K562 (cell line): ENCODE measurements around the gene VMP1. TPM values are rescaled to one million over a fixed set of nuclear protein-coding genes. Genes with fewer than 3 reads are reported as not detected.
A peak's percentile ranks its signal among the peaks of the same experiment; 100 is the strongest.

ENCODE experiments used
- BHLHE40 ChIP-seq: IDR thresholded peaks from 2 replicates; pipeline ENCODE4 v1.6.1; 2011; ENCODE audit warnings: low read length, improper control_type of control experiment
- CBX8 ChIP-seq: fragments of 200-600 bp; sonication (generic); IDR thresholded peaks from 2 replicates; pipeline ENCODE4 v1.6.1; 2012; ENCODE audit warnings: borderline replicate concordance, mixed run types, low read depth, mild to moderate bottlenecking, moderate library complexity, mixed read lengths, low read length, control low read depth, inconsistent platforms; ENCODE audit not compliant: poor library complexity, severe bottlenecking; ENCODE audit errors: extremely low read depth
- ETV1 ChIP-seq: fragments of 450-650 bp; conservative IDR thresholded peaks from 2 replicates; pipeline ENCODE4 v1.6.1; 2016; ENCODE audit warnings: missing genetic modification characterization, control low read depth, low read depth, missing compliant biosample characterization
- HDAC3 ChIP-seq: fragments of 450-650 bp; IDR thresholded peaks from 2 replicates; pipeline ENCODE4 v1.6.1; 2018; ENCODE audit warnings: borderline replicate concordance, mild to moderate bottlenecking, moderate library complexity; ENCODE audit not compliant: partially characterized antibody
- HNRNPK ChIP-seq: fragments of 200-400 bp; formaldehyde crosslinking; IDR thresholded peaks from one replicate; pipeline ENCODE4 v1.6.1; 2018; ENCODE audit warnings: mild to moderate bottlenecking, low read depth, low read length; ENCODE audit not compliant: poor library complexity, severe bottlenecking
- MTA1 ChIP-seq: fragments of 450-650 bp; IDR thresholded peaks from 2 replicates; pipeline ENCODE4 v1.6.1; 2017; ENCODE audit warnings: borderline replicate concordance
- NR1H2 ChIP-seq: sonication (generic); formaldehyde crosslinking; IDR thresholded peaks from 2 replicates; pipeline ENCODE4 v1.4.0; 2020; ENCODE audit warnings: mild to moderate bottlenecking, missing genetic modification reagents
- PBX2 ChIP-seq, 2 experiments: IDR thresholded peaks in 1 of 2; conservative IDR thresholded peaks in 1 of 2; 2 replicates each; pipeline ENCODE4 v1.6.1; 2016; ENCODE audit warnings: low read depth in 2 of 2, mild to moderate bottlenecking in 1 of 2, missing compliant biosample characterization in 1 of 2, missing genetic modification characterization in 1 of 2, moderate library complexity in 1 of 2
- PHB2 ChIP-seq: fragments of 450-650 bp; IDR thresholded peaks from 2 replicates; pipeline ENCODE4 v1.6.1; 2017; ENCODE audit warnings: low read depth
- PKNOX1 ChIP-seq: fragments of 450-650 bp; IDR thresholded peaks from 2 replicates; pipeline ENCODE4 v1.6.1; 2016
- PML ChIP-seq: IDR thresholded peaks from 2 replicates; pipeline ENCODE4 v1.6.1; 2012; ENCODE audit warnings: low read length, inconsistent platforms
- POLR2AphosphoS5 ChIP-seq: IDR thresholded peaks from 2 replicates; pipeline ENCODE4 v1.6.1; 2011; ENCODE audit warnings: mild to moderate bottlenecking, low read depth, low read length, moderate library complexity; ENCODE audit not compliant: control insufficient read depth, insufficient read depth
- SIX5 ChIP-seq, 2 experiments: IDR thresholded peaks; 2 replicates each; pipeline ENCODE4 v1.6.1; 2011; ENCODE audit warnings: low read length in 2 of 2, borderline replicate concordance in 1 of 2, low read depth in 1 of 2, mild to moderate bottlenecking in 1 of 2, moderate library complexity in 1 of 2; ENCODE audit not compliant: insufficient read depth in 1 of 2
- SMARCA4 ChIP-seq: fragments of 450-650 bp; IDR thresholded peaks from 2 replicates; pipeline ENCODE4 v1.6.1; 2016
- ZNF124 ChIP-seq: sonication (generic); formaldehyde crosslinking; IDR thresholded peaks from 2 replicates; pipeline ENCODE4 v1.8.1; 2022; ENCODE audit warnings: missing genetic modification reagents
- ZNF436 ChIP-seq: fragments of 250-450, 450-650 bp; sonication (Bioruptor Pico); formaldehyde crosslinking; IDR thresholded peaks from 2 replicates; pipeline ENCODE4 v1.7.0; 2020; ENCODE audit warnings: mild to moderate bottlenecking
- ZNF644 ChIP-seq: fragments of 200-800 bp; sonication (Bioruptor generic); IDR thresholded peaks from 2 replicates; pipeline ENCODE4 v1.6.1; 2016; ENCODE audit warnings: low read depth, missing genetic modification characterization, missing compliant biosample characterization
- polyA plus RNA-seq, 8 experiments: library from polyadenylated mRNA; depleted of rRNA in 4 of 8; stranded (reverse) in 5 of 8; unstranded in 3 of 8; fragments of >200 nt; fragmentation: Nextera tagmentation in 2 of 8; fragmentation: Illumina TruSeq in 1 of 8; extraction: Ambion mirVana in 2 of 8; extraction: Trizol in 1 of 8; gene quantifications; 2 replicates each; pipeline versions ENCODE4 v1.2.1 to v1.2.3, GENCODE V29; 2011 to 2014; ENCODE audit warnings: inconsistent platforms in 1 of 8, missing spikeins in 1 of 8
- total RNA-seq, 7 experiments: library from RNA; depleted of rRNA in 6 of 7; stranded (reverse); fragments of >200 nt in 6 of 7; fragmentation: Illumina TruSeq in 2 of 7; extraction: Trizol in 2 of 7; gene quantifications; 2 replicates each; pipeline versions ENCODE4 v1.2.1 to v1.2.3, GENCODE V29; 2011 to 2021; ENCODE audit warnings: low replicate concordance in 1 of 7

Gene VMP1
- total and polyA plus RNA-seq, 9 of the 15 experiments (the other 6 are each of a cell fraction or from before 2014, with no cell fraction given): 123 to 304 (median 151) TPM

GRCh38 chr17:59684967-59685366 lies 22.5 kb upstream of the VMP1 start (continued):
- no peak for TF ChIP-seq PBX2 (CRISPR knock-in tag; IDR thresholded peaks at IDR 0.05; ENCODE audit: low read depth)
- peak; percentile 87 for TF ChIP-seq PBX2 (tag; conservative IDR thresholded peaks at IDR 0.05; ENCODE audit: low read depth)
- peak; percentile 98 for TF ChIP-seq POLR2AphosphoS5
- peak; percentile 98 for TF ChIP-seq SMARCA4
- TF ChIP-seq PHB2: peak; percentile 88
- TF ChIP-seq BHLHE40: peak; percentile 56; the same call in 1 of the 2 replicates
- TF ChIP-seq HDAC3: peak; percentile 79
- TF ChIP-seq ZNF436 (CRISPR knock-in tag): 0 out of 2 replicates have a peak, but pooled peaks have one; percentile 19
- no peak for TF ChIP-seq CBX8
- TF ChIP-seq PKNOX1: peak; percentile 63
- TF ChIP-seq NR1H2: no peak
- TF ChIP-seq ETV1 (tag): no peak
- TF ChIP-seq SIX5 (IDR thresholded peaks at IDR 0.05; ENCODE audit: borderline replicate concordance in 1 of 2, insufficient read depth in 1 of 2, low read depth in 1 of 2, low read length in 2 of 2): no peak
- no peak for TF ChIP-seq HNRNPK
- TF ChIP-seq MTA1: peak; percentile 53; the same call in 1 of the 2 replicates
- peak; percentile 96 for TF ChIP-seq PML
- TF ChIP-seq ZNF644: peak; percentile 69
- TF ChIP-seq ZNF124 (CRISPR knock-in tag): no peak
